Measurements from ENCODE around the gene TRIO.

DNA sequence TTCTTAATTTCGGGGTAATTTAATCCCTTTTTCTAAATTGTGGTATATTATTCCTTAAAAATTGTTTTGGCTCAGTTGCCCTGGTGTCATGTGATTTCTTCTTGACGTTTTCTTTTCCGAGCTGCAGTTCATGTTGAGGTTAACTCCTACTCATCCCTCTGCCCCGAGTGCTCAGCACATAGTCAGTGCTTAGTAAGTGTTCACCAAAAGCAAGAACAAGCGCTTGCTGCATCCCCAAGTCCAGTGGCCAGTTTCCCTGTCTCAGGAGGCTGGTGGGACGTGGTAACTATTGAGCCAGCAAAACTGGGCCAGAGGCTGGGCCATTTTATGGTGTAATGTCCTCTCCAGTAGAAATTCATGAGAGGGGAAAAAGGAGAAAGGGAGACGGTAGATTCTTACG, 23.3 kb downstream of the TRIO start:
- no peak for TF ChIP-seq CTCF (IDR thresholded peaks at IDR 0.05)
- TF ChIP-seq POLR2A (IDR thresholded peaks at IDR 0.05), result no peak
- no peak for TF ChIP-seq EP300 (IDR thresholded peaks at IDR 0.05)

All from upper lobe of left lung (tissue), 4 donors.